Stimulated activated CD4-positive, alpha-beta T cell treated with anti-CD3 and anti-CD28 coated beads, Interleukin-12 subunit alpha, Interleukin-12 subunit beta, amount 100 ng/mL, for 48 hours (primary cell): ENCODE results near the gene ACVR1B.
"Not testable (repeated sequence)": the region's sequence is repeated elsewhere in the genome, so short reads cannot be mapped to it uniquely, and the experiment has no call there.

Experiments used
- DNase-seq, 3 donors: peaks; one replicate each; pipeline ENCODE4 v3.0.0-alpha.2; 2020; ENCODE audit warnings: low read depth in 2 of 3, low spot score in 1 of 3

ACVR1B gene

DNA sequence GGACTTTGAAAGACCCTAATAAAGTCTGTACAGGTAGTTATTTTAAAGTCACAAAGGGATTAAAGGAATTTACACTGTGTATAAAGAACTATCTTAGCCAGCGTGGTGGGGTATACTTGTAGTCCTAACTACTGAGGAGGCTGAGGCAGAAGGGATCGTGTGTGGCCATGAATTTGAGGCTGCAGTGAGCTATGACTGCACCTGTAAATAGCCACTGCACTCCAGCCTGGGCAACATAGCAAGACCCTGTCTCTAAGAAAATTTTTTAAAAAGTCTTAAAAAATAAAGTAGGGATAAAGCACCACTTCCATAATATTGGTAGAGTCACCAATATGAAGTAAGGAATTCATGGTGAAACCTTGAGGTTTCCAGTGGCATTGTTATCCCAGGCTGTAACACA is 18.1 kb downstream of the ACVR1B start:
- no peak for DNase-seq

DNA sequence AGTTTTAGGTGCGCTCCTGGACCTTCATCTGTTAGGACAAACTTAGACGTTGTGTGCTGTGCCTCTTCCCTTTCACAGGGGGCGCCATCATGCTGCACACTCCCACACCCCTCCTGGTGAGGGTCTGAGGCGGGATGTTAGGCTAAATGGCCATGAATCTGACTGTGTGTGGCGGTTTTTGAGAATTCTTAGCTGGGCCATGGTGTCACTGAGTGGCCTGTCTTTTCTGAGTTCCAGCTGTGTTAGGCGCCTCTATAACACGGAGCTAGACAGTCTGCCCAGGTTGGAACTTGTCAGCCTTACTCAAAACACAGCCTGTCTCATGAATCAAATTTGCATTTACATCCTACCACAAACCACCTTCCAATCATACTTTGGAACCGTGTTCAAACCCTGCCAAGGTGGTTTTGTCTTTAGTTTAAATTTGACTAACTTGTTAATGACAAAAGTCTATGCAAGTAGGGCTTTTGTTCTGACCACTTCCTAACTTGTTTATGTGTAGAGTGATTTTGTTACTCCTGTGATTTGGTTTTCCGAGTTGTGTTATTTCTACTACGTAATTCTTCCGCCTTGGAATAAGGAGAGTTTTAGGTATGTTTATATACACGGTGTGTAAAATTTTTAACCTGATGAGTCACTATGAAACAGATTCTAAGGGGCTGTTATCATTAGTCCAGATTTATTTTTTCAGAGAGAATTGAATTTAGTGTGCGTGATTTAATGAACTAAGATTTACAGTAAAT is 19.6 kb downstream of the ACVR1B start:
- DNase-seq: peak; percentile 35 to 59 (median 37)

DNA sequence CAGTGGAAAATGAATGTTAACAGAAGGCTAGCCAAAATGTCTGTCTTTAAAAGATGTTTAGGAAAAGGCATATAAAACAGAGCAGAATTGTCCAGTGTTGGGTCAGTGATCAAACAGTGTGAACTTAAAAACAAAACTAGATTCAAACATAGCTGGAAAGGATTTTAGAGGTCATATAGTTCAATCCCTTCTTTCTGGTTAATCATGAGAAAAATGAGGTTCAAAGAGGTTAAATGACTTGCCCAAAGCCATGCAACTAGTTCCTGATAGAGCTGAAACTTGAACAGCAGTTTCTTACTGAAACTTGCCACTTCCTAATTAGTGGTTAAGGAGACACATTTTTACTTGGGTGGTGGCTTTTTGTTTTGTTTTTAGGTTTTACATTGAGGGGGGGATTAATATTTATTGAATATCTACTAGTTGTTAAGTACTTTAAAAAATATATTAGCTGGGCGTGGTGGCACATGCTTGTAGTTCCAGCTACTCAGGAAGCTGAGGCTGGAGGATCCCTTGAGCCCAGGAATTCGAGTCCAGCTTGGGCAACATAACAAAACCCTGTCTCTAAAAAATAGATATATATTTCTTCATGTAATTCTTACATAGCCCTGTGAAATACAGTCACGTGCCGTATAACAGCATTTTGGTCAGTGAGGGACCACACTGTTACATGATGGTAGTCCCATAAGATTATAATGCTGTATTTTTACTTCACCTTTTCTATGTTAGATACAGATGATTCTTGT is 20.4 kb downstream of the ACVR1B start:
- DNase-seq: no peak

DNA sequence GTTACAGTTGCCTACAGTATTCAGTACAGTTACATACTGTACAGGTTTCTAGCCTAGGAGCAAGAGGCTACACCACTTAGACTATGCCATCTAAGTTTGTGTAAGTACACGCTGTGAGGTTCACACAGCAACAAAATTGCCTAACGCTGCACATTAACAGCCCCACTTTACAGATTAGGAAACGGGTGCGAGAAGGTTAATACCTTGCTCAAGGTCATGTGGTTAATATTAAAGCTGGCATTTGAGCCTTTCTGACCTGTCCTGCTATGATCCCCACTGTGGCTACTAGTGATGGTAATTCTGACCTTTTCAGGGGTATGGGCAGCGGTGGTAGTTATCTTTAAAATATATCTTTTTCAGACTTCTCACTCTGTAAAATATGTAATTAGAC is 20.9 kb downstream of the ACVR1B start:
- DNase-seq: no peak

DNA sequence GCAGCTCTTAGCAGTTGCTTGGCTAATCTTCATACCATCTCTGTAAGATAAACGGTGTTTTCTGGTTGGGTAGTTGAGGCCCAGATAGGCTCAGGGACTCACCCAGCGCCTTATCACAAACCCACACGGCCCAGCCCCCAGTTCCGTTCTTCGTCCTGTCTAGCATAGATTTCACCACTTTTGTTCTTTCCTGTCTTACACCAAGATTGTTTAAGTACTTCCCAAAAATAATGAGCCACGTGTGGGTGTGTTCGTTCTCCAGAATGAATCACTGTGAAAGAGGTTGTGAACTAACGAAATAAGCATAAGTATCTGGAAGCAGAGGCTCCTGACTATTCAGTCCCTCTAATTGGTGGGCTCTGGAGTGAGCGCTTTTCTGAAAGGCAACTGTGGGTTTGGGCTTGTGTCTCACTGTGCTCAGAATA is 21.4 kb downstream of the ACVR1B start:
- peak; percentile 47 to 53 (median 49) for DNase-seq

DNA sequence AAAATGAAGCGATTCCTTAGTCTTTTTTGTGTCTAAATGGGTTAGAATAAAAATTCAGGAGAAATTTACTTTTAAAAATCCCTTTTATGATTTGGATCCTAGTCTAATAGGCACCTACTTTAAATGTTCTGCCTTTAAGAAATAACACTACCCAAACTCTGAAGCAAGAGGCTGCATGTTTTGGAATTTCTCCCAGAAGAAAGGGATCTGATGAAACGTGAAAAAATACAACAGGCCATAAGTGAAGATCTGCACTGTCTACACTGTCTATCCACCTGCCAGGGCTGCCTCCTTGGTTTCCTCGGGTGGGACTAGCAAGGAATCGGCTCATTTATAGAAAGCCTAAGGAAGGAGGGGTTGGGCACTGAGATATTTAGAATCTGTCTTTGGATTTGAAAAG is 22.1 kb downstream of the ACVR1B start:
- DNase-seq: no peak

DNA sequence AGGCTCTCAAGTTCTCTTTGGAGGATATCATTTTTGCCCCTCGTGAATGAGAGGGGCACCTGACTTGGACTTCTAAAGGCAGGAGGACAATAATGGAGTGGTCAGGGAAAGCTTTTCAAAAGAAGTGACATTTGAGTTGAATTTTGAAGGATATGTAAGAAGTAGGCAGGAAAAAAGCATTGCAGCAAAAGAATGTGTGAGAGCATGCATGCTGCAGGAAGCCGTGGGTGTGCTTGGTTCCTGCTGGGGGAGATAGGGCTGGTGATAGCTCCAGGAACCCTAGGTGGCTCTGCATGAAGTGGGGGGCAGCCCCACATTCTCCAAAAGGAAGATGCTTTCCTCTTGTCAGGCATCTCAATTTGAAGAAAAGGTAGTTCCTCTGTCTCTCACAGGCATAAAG is 23.1 kb downstream of the ACVR1B start:
- no peak for DNase-seq

DNA sequence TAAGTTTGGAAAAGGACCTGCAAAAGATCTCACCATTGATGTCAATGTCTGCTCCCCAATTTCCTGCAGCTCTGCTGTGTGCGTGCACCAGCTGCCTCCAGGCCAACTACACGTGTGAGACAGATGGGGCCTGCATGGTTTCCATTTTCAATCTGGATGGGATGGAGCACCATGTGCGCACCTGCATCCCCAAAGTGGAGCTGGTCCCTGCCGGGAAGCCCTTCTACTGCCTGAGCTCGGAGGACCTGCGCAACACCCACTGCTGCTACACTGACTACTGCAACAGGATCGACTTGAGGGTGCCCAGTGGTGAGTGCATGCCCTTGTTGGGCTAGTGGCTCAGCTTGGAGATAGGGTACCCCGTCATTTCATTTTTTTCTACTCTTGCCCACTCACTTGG is 23.7 kb downstream of the ACVR1B start:
- no peak for DNase-seq

DNA sequence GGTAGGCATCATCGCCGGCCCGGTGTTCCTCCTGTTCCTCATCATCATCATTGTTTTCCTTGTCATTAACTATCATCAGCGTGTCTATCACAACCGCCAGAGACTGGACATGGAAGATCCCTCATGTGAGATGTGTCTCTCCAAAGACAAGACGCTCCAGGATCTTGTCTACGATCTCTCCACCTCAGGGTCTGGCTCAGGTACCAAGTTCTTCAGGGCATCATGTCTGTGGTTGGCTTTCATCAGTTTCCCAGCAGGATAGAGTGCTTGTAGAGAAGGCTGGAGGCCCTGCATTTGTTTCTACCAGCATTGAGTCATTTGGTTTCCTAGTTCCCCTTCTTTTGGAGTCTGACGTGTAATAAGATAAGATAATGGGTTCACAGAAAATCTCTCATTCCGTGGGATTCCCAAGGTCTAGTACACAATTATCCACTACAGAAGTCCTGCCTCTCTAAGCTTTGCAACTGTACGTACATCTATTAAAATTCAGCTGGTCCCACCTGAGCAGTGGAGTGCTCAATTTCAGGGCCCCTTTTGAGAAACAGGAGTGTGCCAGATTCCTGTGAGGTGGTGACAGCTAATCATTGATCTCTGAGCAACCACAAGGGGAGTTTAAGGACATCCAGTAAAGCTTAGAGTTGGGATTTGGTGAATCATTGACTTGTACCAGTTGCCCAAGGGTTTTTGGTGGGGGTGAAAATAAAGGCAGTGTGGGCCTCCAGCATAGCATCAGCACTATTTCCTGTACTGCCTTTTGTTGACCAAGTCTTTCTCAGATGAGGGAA is 25.1 kb downstream of the ACVR1B start:
- DNase-seq: no peak

DNA sequence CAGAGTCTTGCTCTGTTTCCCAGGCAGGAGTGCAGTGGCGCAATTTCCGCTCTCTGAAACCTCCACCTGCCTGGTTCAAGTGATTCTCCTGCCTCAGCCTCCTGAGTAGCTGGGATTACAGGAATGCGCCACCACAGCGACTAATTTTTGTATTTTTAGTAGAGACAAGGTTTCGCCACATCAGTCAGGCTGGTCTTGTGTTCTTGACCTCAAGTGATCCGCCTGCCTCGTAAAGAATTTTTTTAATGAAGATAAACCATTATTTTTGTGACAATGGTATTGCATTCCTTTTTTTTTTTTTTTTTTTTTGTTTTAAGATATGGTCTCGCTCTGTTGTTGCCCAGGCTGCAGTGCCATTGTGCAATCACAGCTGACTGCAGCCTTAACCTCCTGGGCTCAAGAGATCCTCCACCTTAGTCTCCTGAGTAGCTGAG is 25.8 kb downstream of the ACVR1B start:
- DNase-seq: no peak

DNA sequence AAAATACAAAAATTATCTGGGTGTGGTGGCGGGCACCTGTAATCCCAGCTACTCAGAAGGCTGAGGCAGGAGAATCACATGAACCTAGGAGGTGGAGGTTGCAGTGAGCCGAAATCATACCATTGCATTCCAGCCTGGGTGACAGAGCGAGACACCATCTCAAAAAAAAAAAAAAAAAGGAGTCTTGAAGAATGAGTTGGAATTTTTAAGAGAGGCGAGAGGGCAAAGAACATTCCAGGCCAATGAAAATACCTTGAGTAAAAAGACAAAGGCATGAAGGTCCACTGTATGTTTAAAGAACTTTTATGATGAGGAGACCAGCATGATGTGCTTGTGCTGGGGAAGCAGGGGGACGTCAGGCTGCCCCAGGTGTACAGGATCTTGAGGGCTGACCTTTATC is 27.8 kb downstream of the ACVR1B start:
- DNase-seq: not testable (repeated sequence)

DNA sequence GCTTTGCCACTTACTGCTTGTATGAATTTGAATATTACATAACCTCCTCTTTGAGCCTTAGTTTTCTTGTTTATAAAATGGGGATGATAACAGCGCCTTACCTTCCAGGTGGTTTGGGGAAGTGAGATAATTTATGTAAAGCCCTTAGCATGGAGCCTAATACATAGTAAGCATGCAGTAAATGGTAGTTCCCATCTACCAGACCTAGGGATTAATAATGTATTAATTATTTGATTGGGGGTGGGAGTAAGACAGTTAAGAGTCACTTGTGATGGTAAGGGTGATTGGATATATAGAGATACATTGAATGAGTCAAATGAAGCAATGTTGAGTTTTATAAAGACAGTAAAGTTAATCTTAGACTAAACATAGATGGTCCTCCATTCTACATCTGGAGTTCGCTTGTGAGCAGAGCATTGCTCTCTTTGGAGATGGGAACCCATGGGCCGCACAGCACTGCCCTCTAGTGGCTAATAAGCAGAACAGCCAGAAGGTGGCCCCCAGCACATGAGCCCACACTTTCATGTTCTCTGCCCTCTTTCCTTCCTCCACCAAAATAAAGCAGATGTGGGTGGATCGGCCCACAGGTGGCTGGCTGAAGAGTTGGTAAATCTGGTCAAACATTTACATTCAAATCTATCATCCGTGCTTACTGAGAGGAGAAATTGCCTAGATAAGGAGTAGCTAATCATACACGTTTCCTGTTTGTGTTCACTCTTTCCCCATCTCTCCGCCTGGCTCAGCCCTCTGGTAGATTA is 28.7 kb downstream of the ACVR1B start:
- DNase-seq: peak; percentile 38 to 68 (median 45)

DNA sequence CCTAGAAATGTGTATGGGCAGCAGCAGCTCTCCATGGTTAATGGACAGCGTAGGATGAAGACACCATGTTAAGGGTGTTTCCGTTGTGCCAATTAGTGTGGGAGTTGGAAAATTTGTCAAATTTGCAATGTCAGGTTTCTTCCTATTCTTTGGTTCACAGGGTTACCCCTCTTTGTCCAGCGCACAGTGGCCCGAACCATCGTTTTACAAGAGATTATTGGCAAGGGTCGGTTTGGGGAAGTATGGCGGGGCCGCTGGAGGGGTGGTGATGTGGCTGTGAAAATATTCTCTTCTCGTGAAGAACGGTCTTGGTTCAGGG is 29.3 kb downstream of the ACVR1B start:
- DNase-seq: no peak

DNA sequence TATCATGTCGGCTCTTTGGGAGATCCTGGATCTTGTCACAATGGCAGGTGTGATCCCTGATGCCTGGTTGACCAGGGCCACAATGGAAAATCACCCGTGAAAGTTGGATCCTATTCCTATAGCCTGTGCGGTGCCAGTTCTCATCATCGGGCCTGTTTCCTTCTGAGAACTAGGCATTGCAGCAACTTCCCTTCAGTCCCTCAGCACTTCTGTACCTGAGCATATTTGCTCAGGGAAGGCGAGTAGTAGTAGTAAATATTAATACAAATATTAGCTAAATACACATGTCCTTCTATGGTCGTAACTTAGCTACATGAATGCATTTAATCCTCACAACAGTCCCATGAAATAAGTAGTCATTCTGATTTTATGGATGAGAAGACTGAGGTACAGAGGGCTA is 33.2 kb downstream of the ACVR1B start:
- DNase-seq: no peak

DNA sequence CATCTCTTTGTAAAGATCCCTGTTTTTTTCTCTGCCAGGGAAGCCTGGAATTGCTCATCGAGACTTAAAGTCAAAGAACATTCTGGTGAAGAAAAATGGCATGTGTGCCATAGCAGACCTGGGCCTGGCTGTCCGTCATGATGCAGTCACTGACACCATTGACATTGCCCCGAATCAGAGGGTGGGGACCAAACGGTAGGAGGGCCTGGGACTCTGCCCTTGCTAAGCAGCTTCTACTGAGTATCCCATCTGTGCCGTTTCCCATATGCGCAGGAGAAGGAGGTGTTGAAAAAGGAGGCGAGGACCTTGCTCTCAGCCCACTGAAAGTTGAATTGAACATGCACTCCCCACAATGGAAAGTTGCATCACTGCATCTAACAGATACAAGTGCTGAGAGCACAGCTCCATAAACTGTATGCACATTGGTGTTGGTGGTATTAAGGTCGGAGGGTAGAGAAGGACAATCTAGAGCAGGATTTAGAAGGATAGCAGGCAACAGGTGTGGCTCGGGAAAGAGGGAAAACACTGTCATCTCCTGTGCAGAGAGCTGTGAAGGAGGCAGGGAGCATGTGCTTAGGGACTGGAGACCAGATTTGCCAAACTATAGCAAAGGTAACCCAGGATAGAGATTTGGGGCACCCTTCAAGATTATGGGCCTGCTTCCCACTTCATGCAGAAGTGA is 33.8 kb downstream of the ACVR1B start:
- DNase-seq: no peak

DNA sequence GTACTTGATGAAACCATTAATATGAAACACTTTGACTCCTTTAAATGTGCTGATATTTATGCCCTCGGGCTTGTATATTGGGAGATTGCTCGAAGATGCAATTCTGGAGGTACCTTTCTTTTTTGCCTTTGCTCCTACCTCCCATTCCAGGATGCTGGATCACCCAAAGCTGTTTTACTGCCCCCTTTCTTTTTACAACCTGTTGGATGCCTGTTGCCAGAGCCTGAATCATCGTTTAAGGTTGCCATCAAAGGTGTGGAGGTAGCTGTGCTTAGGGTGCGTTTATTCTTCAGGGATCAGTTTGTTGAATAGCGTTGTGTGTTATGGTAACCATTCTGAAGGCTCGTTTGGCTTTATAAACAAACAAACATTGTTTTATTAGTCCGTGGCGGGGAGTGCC is 35.3 kb downstream of the ACVR1B start:
- no peak for DNase-seq

DNA sequence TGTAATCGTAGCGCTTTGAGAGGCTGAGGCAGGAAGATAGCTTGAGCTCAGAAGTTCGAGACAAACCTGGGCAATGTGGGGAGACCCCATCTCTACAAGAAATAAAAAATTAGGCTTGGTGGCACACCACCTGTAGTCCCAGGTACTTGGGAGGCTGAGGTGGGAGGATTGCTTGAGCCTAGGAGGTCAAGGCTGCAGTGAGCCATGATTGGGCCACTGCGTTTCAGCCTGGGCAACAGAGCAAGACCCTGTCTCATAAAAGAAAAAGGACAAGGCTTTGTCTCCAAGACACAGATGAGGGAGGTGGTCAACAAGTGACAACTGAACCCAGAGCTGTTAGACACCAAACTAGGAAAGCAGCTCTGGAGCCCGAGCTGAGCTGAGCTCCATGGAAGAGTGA is 40.7 kb downstream of the ACVR1B start:
- no peak for DNase-seq

DNA sequence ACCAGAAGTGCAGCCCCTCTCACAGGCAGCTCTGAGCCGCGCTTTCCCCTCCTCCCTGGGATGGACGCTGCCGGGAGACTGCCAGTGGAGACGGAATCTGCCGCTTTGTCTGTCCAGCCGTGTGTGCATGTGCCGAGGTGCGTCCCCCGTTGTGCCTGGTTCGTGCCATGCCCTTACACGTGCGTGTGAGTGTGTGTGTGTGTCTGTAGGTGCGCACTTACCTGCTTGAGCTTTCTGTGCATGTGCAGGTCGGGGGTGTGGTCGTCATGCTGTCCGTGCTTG is 43.0 kb downstream of the ACVR1B start:
- no peak for DNase-seq

DNA sequence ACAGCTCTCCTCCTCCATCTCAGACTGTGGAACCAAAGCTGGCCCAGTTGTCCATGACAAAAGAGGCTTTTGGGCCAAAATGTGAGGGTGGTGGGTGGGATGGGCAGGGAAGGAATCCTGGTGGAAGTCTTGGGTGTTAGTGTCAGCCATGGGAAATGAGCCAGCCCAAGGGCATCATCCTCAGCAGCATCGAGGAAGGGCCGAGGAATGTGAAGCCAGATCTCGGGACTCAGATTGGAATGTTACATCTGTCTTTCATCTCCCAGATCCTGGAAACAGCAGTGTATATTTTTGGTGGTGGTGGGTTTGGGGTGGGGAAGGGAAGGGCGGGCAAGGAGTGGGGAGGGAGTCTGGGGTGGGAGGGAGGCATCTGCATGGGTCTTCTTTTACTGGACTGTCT is 43.5 kb downstream of the ACVR1B start:
- no peak for DNase-seq

DNA sequence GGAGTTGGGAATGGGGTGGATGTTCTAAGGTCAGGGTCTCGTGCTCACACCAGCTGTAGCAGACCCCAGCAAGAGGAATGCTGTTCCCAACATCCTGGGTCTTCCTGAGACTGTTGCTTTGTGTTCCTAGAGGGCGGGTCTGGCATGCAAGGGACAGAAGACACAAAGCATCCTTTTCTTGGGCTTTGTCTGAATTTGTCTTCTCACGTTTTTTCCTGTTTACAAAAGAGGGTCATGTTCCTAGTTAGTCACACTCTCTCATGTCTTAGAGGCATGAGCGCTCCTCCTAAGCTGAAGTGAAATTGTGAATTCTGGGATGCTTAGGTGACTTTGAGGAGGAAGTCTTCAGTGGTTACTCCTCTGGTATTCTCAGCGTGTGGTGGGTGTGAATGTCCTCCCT is 45.6 kb downstream of the ACVR1B start:
- DNase-seq: no peak

DNA sequence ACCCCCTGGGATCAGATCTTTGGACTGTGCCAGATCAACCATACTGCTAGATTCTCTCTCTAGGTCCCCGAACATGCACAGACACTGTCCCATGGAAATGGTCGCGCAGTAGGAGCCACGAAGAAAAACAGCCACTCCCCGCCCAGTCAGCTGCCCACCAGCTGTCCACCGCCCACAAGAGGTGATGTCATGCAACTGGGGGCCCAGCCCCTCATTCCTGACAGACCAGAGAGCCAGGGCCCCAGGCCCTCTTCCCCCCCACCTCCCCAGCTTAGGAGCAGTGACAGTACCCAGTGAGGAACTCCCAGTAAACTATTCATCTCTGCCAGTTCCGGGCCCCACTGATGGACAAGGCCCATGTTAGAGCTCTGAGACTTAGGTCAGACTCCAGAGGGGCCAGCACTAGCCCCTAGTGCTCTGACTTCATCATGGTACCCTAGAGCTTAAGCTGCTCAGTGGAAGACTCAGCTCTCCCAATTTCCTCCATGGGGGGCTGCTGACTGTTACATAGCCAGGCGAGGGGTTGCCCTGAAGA is 51.6 kb downstream of the ACVR1B start:
- DNase-seq: no peak
